SK-N-MC (cell line): ENCODE measurements around the gene NUDT3.

ENCODE experiments used
- DNase-seq: peaks from one replicate; pipeline ENCODE4 v3.0.0-alpha.2; 2011; ENCODE audit warnings: low read depth, low spot score
- H3K27ac ChIP-seq: fragments of 200-600 bp; sonication (generic); 2 replicates; pipeline ENCODE4 v1.5.1; 2016; ENCODE audit warnings: mixed run types
- H3K36me3 ChIP-seq: fragments of 200-600 bp; sonication (generic); 2 replicates; pipeline ENCODE4 v1.6.1; 2017; ENCODE audit warnings: antibody characterized with exemption, low read length, mixed read lengths; ENCODE audit not compliant: insufficient read depth
- H3K4me3 ChIP-seq: fragments of 200-600 bp; sonication (generic); 2 replicates; pipeline ENCODE4 v1.5.1; 2016
- H3K9ac ChIP-seq: fragments of 200-600 bp; sonication (generic); 2 replicates; pipeline ENCODE4 v1.8.0; 2017; ENCODE audit warnings: mixed run types, mixed read lengths; ENCODE audit not compliant: insufficient read length
- H3K9me3 ChIP-seq: fragments of 200-600 bp; sonication (generic); 2 replicates; pipeline ENCODE4 v1.6.1; 2017; ENCODE audit warnings: low read depth, mild to moderate bottlenecking, antibody characterized with exemption, low read length, moderate library complexity, mixed read lengths
- EZH2 ChIP-seq: fragments of 200-600 bp; sonication (generic); IDR thresholded peaks from one replicate; pipeline ENCODE4 v1.6.1; 2017; ENCODE audit warnings: antibody characterized with exemption
- FOXP2 ChIP-seq: optimal IDR thresholded peaks from 2 replicates; pipeline ENCODE3; 2011; ENCODE audit warnings: mild to moderate bottlenecking, moderate library complexity; ENCODE audit not compliant: insufficient read depth; ENCODE audit errors: extremely low read length, control extremely low read depth
- POLR2AphosphoS5 ChIP-seq: IDR thresholded peaks from 2 replicates; pipeline ENCODE4 v1.6.1; 2012; ENCODE audit warnings: mild to moderate bottlenecking, low read depth, low read length, borderline replicate concordance

The NUDT3 gene

GRCh38 chr6:34301408-34301807, 91.1 kb downstream of the NUDT3 start:
- no peak for DNase-seq
- H3K36me3 ChIP-seq, result no peaks in the 10 kb centered on the region; the same call in 1 of the 2 replicates
- H3K9ac ChIP-seq, result no peak overlapping the region
- no peak overlapping the region for H3K27ac ChIP-seq
- H3K9me3 ChIP-seq, result no peaks in the 10 kb centered on the region
- H3K4me3 ChIP-seq, result no peak overlapping the region
- TF ChIP-seq FOXP2, result no peak
- no peak for TF ChIP-seq POLR2AphosphoS5
- no peak for TF ChIP-seq EZH2

GRCh38 chr6:34300332-34300751, 92.1 kb downstream of the NUDT3 start:
- no peaks in the 10 kb centered on the region for H3K9me3 ChIP-seq
- H3K9ac ChIP-seq, result no peak overlapping the region
- no peak overlapping the region for H3K4me3 ChIP-seq
- no peak overlapping the region for H3K27ac ChIP-seq
- TF ChIP-seq FOXP2, result no peak
- TF ChIP-seq EZH2, result no peak
- no peak for TF ChIP-seq POLR2AphosphoS5
- peaks cover under 1% of the 10 kb centered on the region; the same call in 1 of the 2 replicates for H3K36me3 ChIP-seq
- DNase-seq, result no peak

GRCh38 chr6:34298941-34299340, 93.5 kb downstream of the NUDT3 start:
- H3K9me3 ChIP-seq, result no peaks in the 10 kb centered on the region
- no peak for DNase-seq
- no peak overlapping the region for H3K9ac ChIP-seq
- no peak overlapping the region for H3K4me3 ChIP-seq
- H3K36me3 ChIP-seq, result peaks cover 9% of the 10 kb centered on the region; the same call in 1 of the 2 replicates
- no peak for TF ChIP-seq POLR2AphosphoS5
- no peak for TF ChIP-seq FOXP2
- TF ChIP-seq EZH2, result no peak
- H3K27ac ChIP-seq, result no peak overlapping the region

- Histone ChIP-seq H3K9ac (no peak overlapping the region), H3K9me3 (no peaks in the 10 kb centered on the region), H3K36me3 (peaks cover 29% of the 10 kb centered on the region), H3K27ac (no peak overlapping the region), H3K4me3 (no peak overlapping the region)
- no peak for DNase-seq
- no peak for TF ChIP-seq POLR2AphosphoS5
Observed at GRCh38 chr6:34295721-34296120, 96.7 kb downstream of the NUDT3 start.

GRCh38 chr6:34292954-34293353, 99.5 kb downstream of the NUDT3 start:
- TF ChIP-seq FOXP2 (no peak), POLR2AphosphoS5 (no peak), EZH2 (no peak)
- no peak overlapping the region for H3K27ac ChIP-seq
- no peaks in the 10 kb centered on the region for H3K9me3 ChIP-seq
- H3K36me3 ChIP-seq, result peaks cover 40% of the 10 kb centered on the region
- no peak overlapping the region for H3K9ac ChIP-seq
- H3K4me3 ChIP-seq, result no peak overlapping the region
- DNase-seq, result no peak

- no peak for TF ChIP-seq POLR2AphosphoS5
- Histone ChIP-seq H3K9ac (no peak overlapping the region), H3K36me3 (peaks cover 57% of the 10 kb centered on the region), H3K4me3 (no peak overlapping the region), H3K9me3 (no peaks in the 10 kb centered on the region), H3K27ac (no peak overlapping the region)
- DNase-seq, result no peak
Observed at GRCh38 chr6:34289137-34289536, 103.3 kb downstream of the NUDT3 start.

GRCh38 chr6:34288581-34288980, 103.9 kb downstream of the NUDT3 start:
- Histone ChIP-seq H3K9me3 (no peaks in the 10 kb centered on the region), H3K27ac (no peak overlapping the region), H3K9ac (no peak overlapping the region), H3K4me3 (no peak overlapping the region), H3K36me3 (peaks cover 56% of the 10 kb centered on the region)
- DNase-seq, result no peak
- no peak for TF ChIP-seq EZH2

- DNase-seq, result no peak
- H3K36me3 ChIP-seq, result peaks cover 54% of the 10 kb centered on the region
- H3K27ac ChIP-seq, result no peak overlapping the region
- no peak overlapping the region for H3K9ac ChIP-seq
- H3K4me3 ChIP-seq, result no peak overlapping the region
- TF ChIP-seq EZH2, result no peak
- no peak for TF ChIP-seq FOXP2
- TF ChIP-seq POLR2AphosphoS5, result no peak
- no peaks in the 10 kb centered on the region for H3K9me3 ChIP-seq
Observed at GRCh38 chr6:34285448-34286164, 106.9 kb downstream of the NUDT3 start.

- no peak overlapping the region for H3K9ac ChIP-seq
- H3K27ac ChIP-seq, result no peak overlapping the region
- H3K4me3 ChIP-seq, result no peak overlapping the region
- H3K36me3 ChIP-seq, result peaks cover 58% of the 10 kb centered on the region
- DNase-seq, result no peak
- no peaks in the 10 kb centered on the region for H3K9me3 ChIP-seq
- TF ChIP-seq FOXP2 (no peak), EZH2 (no peak), POLR2AphosphoS5 (no peak)
Observed at GRCh38 chr6:34284563-34285447, 107.7 kb downstream of the NUDT3 start.
